ENCODE measurements around the gene SPATS2.

The SPATS2 gene

GRCh38 chr12:49416892-49417291 lies 49.6 kb downstream of the SPATS2 start:
- TF ChIP-seq SIN3A (IDR thresholded peaks at IDR 0.05; ENCODE audit: borderline replicate concordance, insufficient read depth, low read length) (no peak), TAF1 (IDR thresholded peaks at IDR 0.05; ENCODE audit: borderline replicate concordance, insufficient read depth, low read length) (no peak), REST (IDR thresholded peaks at IDR 0.05; ENCODE audit: insufficient read depth in 1 of 2, low read depth in 2 of 2, low read length in 2 of 2) (no peak), POLR2AphosphoS5 (IDR thresholded peaks at IDR 0.05; ENCODE audit: low read depth, low read length) (no peak)

- TF ChIP-seq FOXP2 (optimal IDR thresholded peaks at IDR 0.05; ENCODE audit: borderline replicate concordance, extremely low read depth, extremely low read length, insufficient read depth), result no peak
- no peak for TF ChIP-seq TAF1 (IDR thresholded peaks at IDR 0.05; ENCODE audit: borderline replicate concordance, insufficient read depth, low read length)
- TF ChIP-seq POLR2AphosphoS5 (IDR thresholded peaks at IDR 0.05; ENCODE audit: low read depth, low read length), result no peak
- no peak for TF ChIP-seq SIN3A (IDR thresholded peaks at IDR 0.05; ENCODE audit: borderline replicate concordance, insufficient read depth, low read length)
- TF ChIP-seq REST (IDR thresholded peaks at IDR 0.05; ENCODE audit: insufficient read depth in 1 of 2, low read depth in 2 of 2, low read length in 2 of 2), result no peak
Measured at GRCh38 chr12:49417558-49417957, 50.3 kb downstream of the SPATS2 start.

- no peak for TF ChIP-seq REST (IDR thresholded peaks at IDR 0.05; ENCODE audit: insufficient read depth in 1 of 2, low read depth in 2 of 2, low read length in 2 of 2)
- TF ChIP-seq FOXP2 (optimal IDR thresholded peaks at IDR 0.05; ENCODE audit: borderline replicate concordance, extremely low read depth, extremely low read length, insufficient read depth), result no peak
- no peak for TF ChIP-seq POLR2AphosphoS5 (IDR thresholded peaks at IDR 0.05; ENCODE audit: low read depth, low read length)
- TF ChIP-seq TAF1 (IDR thresholded peaks at IDR 0.05; ENCODE audit: borderline replicate concordance, insufficient read depth, low read length), result no peak
- TF ChIP-seq SIN3A (IDR thresholded peaks at IDR 0.05; ENCODE audit: borderline replicate concordance, insufficient read depth, low read length), result no peak
Measured at GRCh38 chr12:49420556-49420955, 53.3 kb downstream of the SPATS2 start.

GRCh38 chr12:49422114-49422513 lies 54.9 kb downstream of the SPATS2 start:
- no peak for TF ChIP-seq TAF1 (IDR thresholded peaks at IDR 0.05; ENCODE audit: borderline replicate concordance, insufficient read depth, low read length)
- no peak for TF ChIP-seq REST (IDR thresholded peaks at IDR 0.05; ENCODE audit: insufficient read depth in 1 of 2, low read depth in 2 of 2, low read length in 2 of 2)
- no peak for TF ChIP-seq FOXP2 (optimal IDR thresholded peaks at IDR 0.05; ENCODE audit: borderline replicate concordance, extremely low read depth, extremely low read length, insufficient read depth)
- TF ChIP-seq SIN3A (IDR thresholded peaks at IDR 0.05; ENCODE audit: borderline replicate concordance, insufficient read depth, low read length), result no peak
- TF ChIP-seq POLR2AphosphoS5 (IDR thresholded peaks at IDR 0.05; ENCODE audit: low read depth, low read length), result no peak

- TF ChIP-seq TAF1 (IDR thresholded peaks at IDR 0.05; ENCODE audit: borderline replicate concordance, insufficient read depth, low read length) (no peak), FOXP2 (optimal IDR thresholded peaks at IDR 0.05; ENCODE audit: borderline replicate concordance, extremely low read depth, extremely low read length, insufficient read depth) (no peak), POLR2AphosphoS5 (IDR thresholded peaks at IDR 0.05; ENCODE audit: low read depth, low read length) (no peak), REST (IDR thresholded peaks at IDR 0.05; ENCODE audit: insufficient read depth in 1 of 2, low read depth in 2 of 2, low read length in 2 of 2) (no peak), SIN3A (IDR thresholded peaks at IDR 0.05; ENCODE audit: borderline replicate concordance, insufficient read depth, low read length) (no peak)
Measured at GRCh38 chr12:49428793-49429192, 61.5 kb downstream of the SPATS2 start.

Data from PFSK-1 (cell line).